ENCODE measurements around the gene ASTN2. TPM values are rescaled to one million over a fixed set of nuclear protein-coding genes. Genes with fewer than 3 reads are reported as not detected.

ASTN2 gene
- total RNA-seq, 6 experiments from 2014 or later = 0.91 to 3.1 (median 2.5) TPM

- 71% methylated on average over 1 of the region's 1 CpG for WGBS (ENCODE audit: insufficient coverage, low coverage, low lambda C conversion rate, missing lambda C conversion rate)
- ATAC-seq (peak in 1 of 4 donors; percentile 30), DNase-seq (no peak)
- no peaks in the 10 kb centered on the region for H3K27me3 ChIP-seq
- no peaks in the 10 kb centered on the region for H3K4me1 ChIP-seq
- H3K4me3 ChIP-seq = no peak overlapping the region
- intact Hi-C loops (cut with DNase I) = no loop called here
- peak in 1 of 4 donors; percentile 9 for TF ChIP-seq CTCF (IDR thresholded peaks at IDR 0.05)
- no peak for TF ChIP-seq POLR2A (IDR thresholded peaks at IDR 0.05)
- H3K36me3 ChIP-seq = no peaks in the 10 kb centered on the region
- H3K9me3 ChIP-seq = no peaks in the 10 kb centered on the region
- H3K27ac ChIP-seq = no peak overlapping the region
Measured at GRCh38 chr9:116491219-116491618, 923.6 kb downstream of the ASTN2 start.

- 100% methylated on average over 1 of the region's 1 CpG for WGBS (ENCODE audit: insufficient coverage, low coverage, low lambda C conversion rate, missing lambda C conversion rate)
Measured at GRCh38 chr9:116490321-116490720, 924.5 kb downstream of the ASTN2 start.

GRCh38 chr9:116488373-116488772 is 926.5 kb downstream of the ASTN2 start:
- 96% methylated on average over 1 of the region's 1 CpG for WGBS (ENCODE audit: insufficient coverage, low coverage, low lambda C conversion rate, missing lambda C conversion rate)
- intact Hi-C loops (cut with DNase I) = no loop called here
- no peak for ATAC-seq
- Histone ChIP-seq H3K27ac (no peak overlapping the region), H3K27me3 (no peaks in the 10 kb centered on the region), H3K36me3 (no peaks in the 10 kb centered on the region), H3K4me1 (no peaks in the 10 kb centered on the region), H3K9me3 (no peaks in the 10 kb centered on the region), H3K4me3 (no peak overlapping the region)
- TF ChIP-seq CTCF (IDR thresholded peaks at IDR 0.05) = no peak
- no peak for TF ChIP-seq POLR2A (IDR thresholded peaks at IDR 0.05)
- no peak for DNase-seq

More at GRCh38 chr9:116490321-116490720, 924.5 kb downstream of the ASTN2 start:
- intact Hi-C loops (cut with DNase I) = no loop called here
- Histone ChIP-seq H3K9me3 (no peaks in the 10 kb centered on the region), H3K4me1 (no peaks in the 10 kb centered on the region), H3K27me3 (no peaks in the 10 kb centered on the region), H3K4me3 (no peak overlapping the region), H3K36me3 (no peaks in the 10 kb centered on the region), H3K27ac (no peak overlapping the region)
- DNase-seq = no peak
- TF ChIP-seq POLR2A (IDR thresholded peaks at IDR 0.05) (no peak), CTCF (IDR thresholded peaks at IDR 0.05) (no peak)
- ATAC-seq = no peak

DNA sequence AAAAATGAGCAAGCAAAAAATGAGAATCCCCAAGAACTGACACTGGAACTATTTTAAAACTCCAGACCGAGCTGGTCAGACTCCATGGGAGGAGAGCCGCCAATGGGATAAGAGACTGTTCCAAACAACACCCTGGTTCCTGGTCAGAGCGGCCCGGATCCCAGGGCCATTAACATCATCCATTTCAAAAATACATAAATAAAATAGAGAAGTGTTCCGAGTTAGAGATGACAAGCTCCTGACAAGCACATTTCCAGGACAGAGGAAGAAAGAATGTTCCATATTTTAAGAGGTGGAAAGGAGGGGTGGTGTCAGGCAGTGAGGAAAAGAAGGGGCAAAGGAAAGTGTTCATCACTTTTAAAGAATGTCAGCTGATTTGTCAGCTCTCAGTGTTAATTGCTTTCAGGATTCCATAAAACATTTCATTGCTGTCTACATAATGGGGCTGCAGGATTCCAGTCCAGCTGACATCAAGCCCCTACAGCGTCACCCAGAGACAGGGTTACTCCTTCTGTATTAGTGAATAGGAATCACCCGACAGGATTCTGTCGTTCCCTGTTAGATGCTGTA is 930.3 kb downstream of the ASTN2 start:
- Histone ChIP-seq H3K27ac (no peak overlapping the region), H3K36me3 (no peaks in the 10 kb centered on the region), H3K4me1 (no peaks in the 10 kb centered on the region), H3K4me3 (no peak overlapping the region), H3K9me3 (no peaks in the 10 kb centered on the region), H3K27me3 (no peaks in the 10 kb centered on the region)
- ATAC-seq = no peak
- intact Hi-C loops (cut with DNase I) = no loop called here
- WGBS (ENCODE audit: insufficient coverage, low coverage, low lambda C conversion rate, missing lambda C conversion rate) = 80% methylated on average over 5 of the region's 8 CpGs
- TF ChIP-seq CTCF (IDR thresholded peaks at IDR 0.05) (no peak), POLR2A (IDR thresholded peaks at IDR 0.05) (no peak)
- DNase-seq = no peak

All from right lobe of liver (tissue), 6 donors.